GM19023 (cell line): ENCODE measurements around the gene SORCS2.
"Not testable (repeated sequence)": the region's sequence is repeated elsewhere in the genome, so short reads cannot be mapped to it uniquely, and the experiment has no call there.

Experiments
- ATAC-seq: cut with Tn5 transposase; IDR thresholded peaks from one replicate; pipeline ENCODE4 v1.9.1; 2021; ENCODE audit warnings: mild to moderate bottlenecking, moderate library complexity; ENCODE audit not compliant: unreplicated experiment

Gene SORCS2

DNA sequence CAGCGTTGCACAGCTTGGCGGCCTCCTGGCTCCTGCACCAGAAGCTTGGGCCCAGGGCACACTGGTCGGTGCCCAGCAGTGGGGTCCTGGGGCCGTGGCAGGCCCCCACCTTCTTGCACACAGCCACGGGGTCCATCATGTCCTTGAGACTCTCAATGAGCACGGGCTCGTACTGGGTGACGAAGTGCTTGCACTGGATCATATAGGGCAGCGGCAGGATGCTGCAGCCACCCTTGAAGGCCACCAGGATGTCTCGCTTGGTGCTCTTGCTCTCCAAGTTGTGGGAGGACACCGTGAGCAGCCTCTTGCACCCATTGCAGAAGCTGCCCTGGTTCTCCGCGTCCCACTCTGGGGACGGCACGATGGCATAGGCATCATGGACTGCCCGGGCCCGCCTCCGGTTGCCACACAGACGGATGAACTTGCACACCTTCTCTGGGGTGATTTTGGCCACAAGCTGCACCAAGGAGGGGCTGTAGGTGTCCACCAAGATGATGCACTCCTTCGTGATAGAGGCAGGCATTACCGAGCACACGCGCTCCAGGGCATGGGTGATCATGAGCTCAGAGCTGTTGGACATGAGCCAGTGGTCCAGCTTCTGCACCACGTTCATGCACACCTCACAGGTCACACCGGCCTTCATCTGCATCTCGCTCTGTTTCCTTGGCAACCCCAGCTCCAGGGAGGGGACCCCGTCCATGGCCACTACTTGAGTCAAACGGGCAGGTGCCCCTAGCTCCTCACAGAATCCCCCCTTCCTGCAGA lies 241.2 kb downstream of the SORCS2 start:
- ATAC-seq: no peak

DNA sequence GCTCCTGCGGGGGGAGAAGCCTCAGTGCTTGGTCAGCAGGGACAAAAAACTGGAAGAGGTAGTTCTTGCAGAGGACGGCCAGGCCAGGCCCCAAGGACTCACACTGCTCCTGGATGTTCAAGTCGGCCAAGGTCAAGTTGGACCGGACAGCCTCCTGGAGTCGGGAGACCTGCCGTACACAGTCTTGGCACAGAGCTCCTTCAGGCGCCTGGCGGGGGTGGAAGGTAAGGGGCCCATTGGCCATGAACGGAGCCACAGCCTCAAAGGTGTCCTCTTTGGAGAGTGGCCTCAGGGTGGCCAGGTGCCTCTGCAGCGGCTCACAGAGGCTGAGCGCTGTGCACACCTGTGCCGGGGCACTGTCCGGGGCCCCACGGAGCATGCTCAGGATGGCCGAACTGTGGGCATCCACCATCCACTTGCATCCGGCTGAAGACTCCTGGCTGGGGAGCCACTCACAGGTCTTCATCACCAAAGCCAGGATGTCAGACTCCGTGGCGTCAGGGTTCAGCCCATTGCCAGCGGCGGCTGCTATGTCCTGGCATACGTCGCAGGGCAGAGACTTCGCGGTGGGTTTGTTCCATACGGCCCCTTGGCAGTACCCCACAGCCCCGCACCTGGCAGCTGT lies 241.9 kb downstream of the SORCS2 start:
- ATAC-seq: no peak

DNA sequence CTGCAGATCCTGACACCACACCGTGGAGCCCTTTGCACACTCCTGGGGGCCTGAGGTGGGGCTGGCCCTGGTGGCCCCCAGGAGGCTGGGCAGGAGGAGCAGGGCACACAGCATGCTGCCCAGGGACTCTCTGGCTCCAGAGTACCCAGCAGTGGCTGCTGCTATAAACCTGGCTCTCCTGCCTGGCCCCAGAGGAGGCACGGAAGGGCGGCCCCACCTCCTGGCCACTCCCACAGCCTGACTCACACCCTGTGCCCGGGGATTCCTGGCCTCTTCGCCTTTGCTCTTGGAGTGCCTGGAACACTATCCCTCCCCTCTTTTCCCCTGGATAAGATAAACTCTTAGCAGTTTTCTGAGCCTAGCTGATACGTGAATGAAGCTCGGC lies 242.4 kb downstream of the SORCS2 start, which contains the start of gene PSAPL1:
PSAPL1 (minus strand) TSS at position 165 of the 385 bp plus-strand sequence; CDS start at position 114, 51 bp downstream.
- ATAC-seq: no peak

DNA sequence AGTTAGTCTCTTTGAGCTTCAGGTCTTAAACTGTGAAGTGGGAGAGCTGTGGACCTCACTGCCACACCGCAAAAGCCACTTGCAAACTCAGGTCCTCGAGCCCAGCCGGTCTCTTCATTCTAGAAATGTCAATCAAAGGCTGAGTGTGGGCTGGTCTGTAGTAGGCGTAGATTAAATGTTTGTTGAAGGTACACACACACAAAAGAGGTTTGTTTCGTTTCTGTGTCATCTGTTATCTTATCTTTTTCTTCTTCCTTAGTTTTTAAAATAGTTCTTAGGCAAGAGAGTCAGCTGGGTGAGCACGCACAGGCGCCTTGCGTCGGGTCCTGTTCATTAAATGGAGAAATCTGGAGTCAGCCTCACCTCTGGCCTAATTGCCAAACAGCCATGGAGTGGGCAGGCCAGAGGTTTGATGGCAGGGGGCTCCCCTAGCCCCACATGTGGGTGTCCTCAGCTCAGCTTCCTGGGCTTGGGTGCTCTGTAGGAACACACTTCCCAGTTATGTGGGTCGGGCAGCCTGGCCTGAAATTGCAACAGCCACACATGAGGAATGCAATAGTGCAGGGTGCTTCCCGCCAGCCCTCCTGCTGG lies 243.2 kb downstream of the SORCS2 start:
- ATAC-seq: no peak

DNA sequence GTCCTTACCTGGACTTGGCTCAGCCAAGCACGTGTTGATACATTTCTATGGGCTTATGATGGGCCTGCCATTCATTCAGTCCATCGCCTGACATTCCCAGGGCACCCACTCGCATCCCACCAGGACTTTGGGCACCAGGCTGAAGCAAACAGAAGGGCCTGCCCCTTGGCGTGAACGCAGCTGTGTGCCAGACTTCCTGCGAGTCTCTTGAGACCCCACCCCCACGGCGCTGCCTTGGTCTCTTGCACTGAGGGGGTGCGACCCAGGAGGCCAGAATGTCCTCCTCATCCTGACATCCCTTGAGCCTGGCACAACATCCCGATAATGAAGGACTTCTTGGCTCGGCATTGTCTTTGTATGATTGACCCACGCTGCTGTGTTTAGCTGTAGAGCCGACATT lies 243.9 kb downstream of the SORCS2 start:
- no peak for ATAC-seq

- no peak for ATAC-seq
These were observed 247.4 kb downstream of the SORCS2 start for GRCh38 chr4:7439699-7440098.

DNA sequence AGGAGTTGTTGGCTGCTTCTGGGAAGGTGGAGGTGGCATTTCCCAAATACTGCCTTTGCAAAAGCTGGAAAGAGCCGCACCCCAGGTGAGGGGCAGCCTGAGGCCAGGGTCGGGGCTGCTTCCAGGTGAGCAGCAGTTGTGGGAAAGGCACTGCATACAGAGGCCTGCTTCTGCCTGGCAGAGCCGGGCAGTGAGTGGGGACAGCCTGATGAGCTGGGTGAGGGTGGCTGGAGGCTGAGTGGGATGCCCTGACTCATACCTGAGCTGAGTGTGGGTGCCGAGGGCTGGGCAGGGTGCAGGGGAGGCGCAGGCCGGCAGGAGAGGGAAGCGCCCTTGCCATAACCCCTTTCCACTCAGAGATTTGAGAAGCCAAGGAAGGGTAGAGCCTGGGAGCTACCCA lies 248.9 kb downstream of the SORCS2 start:
- ATAC-seq: no peak

DNA sequence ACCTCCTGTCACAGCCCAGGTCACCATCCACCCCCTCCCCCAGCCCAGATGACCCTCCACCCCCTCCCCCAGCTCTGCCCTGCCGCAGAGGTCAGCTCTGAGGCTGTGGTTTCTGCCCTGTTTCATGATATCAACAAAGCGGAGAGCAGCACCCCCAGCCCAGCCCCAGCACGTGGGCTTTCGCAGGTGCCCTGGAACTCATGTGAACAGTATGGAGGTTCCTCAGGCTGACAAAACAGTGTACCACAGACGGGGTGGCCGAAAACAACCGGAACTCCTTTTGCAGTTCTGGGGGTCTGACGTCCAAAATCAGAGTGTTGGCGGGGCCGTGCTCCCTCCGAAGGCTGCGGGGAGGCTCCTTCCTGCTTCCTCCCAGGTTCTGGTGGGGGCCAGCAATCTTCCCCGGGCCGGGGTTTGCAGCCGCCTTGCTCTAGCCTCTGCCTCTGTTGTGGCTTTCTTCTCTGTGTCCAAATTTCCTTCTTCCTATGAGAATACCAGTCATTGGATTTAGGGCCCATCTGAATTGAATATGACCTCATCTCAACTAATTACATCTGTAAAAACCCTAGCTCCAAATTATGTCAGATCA lies 250.3 kb downstream of the SORCS2 start:
- no peak for ATAC-seq

DNA sequence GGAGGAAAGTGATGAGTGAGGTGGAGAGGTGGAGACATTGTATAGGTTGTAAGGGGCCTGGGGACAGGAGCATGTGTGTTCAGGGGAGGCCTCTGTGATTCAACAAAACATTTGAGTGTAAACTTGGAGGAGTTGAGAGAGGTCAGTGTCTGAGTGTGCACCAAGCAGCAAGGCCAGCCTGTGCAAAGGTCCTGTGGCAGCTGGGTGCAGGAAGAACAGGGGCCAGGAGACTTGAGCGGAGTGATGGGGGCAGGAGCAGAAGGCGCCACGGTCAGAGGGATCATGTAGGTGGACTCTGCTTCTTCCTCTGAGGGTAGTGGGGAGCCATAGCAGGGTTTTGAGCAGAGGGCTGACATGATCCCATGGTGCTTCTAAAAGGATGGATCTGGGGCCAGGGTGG lies 252.0 kb downstream of the SORCS2 start:
- ATAC-seq: no peak

GRCh38 chr4:7444731-7445130 lies 252.4 kb downstream of the SORCS2 start:
- no peak for ATAC-seq

DNA sequence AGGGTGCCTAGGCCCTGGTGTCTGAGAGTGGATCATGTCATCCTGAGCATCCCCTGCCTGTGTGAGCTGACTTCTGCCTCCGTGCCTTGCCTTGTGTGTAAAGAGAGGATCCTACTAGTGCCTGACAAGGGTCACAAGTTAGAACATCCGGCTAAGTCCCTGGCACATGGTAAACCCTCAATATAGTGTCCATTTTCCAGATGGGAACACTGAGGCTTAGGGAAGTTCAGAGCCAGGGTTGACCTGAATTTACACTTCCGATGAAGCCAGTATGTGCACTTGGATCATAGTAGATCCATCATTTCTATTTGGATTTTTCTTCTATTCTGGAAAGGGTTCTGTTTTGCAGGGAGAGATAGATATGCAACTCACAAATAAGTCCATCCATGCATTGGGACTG lies 254.9 kb downstream of the SORCS2 start:
- no peak for ATAC-seq

GRCh38 chr4:7448036-7448435 lies 255.7 kb downstream of the SORCS2 start:
- ATAC-seq: no peak

GRCh38 chr4:7450775-7451433 lies 258.6 kb downstream of the SORCS2 start:
- ATAC-seq: no peak

GRCh38 chr4:7451434-7451789 lies 259.1 kb downstream of the SORCS2 start:
- no peak for ATAC-seq

GRCh38 chr4:7451800-7452199 lies 259.5 kb downstream of the SORCS2 start:
- no peak for ATAC-seq

DNA sequence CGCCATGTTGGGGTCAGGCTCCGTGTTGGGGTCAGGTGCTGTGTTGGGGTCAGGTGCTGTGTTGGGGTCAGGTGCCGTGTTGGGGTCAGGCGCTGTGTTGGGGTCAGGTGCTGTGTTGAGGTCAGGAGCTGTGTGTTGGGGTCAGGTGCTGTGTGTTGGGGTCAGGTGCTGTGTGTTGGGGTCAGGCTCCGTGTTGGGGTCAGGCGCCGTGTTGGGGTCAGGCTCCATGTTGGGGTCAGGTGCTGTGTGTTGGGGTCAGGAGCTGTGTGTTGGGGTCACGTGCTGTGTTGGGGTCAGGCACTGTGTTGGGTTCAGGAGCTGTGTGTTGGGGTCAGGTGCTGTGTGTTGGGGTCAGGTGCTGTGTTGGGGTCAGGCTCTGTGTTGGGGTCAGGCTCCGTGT lies 260.5 kb downstream of the SORCS2 start:
- ATAC-seq: not testable (repeated sequence)

DNA sequence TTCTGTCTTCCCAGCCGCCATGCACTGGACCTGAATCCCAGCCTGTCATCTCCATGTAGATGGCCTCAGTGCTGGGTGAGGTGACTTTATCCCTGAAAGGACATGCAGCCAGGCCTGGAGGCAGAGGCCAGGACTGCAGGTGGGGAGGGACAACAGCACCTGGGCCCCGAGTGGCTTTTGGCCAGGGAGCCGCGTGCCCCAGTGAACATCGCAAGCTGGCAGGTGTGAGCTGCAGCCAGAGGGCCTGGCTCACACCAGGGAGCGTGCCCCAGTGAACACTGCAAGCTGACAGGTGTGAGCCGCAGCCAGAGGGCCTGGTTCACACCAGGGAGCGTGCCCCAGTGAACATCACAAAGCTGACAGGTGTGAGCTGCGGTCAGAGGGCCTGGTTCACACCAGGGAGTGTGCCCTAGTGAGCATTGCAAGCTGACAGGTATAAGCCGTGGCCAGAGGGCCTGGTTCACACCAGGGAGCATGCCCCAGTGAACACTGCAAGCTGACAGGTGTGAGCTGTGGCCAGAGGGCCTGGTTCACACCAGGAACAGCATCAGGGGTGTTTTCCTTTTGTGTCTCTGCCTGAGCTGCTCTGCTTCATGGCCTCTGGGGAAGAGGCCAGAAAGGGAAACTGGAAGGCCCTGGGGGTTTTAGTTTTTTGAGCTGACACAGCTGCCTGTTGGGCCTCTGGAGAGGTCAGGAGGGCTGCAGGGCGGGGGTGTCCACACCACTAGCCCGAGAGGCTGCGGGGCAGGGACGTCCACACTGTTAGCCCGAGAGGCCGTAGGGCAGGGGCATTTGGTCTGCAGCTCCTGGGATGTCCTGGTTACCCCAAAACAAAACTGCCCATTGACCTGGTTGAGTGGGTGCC lies 265.1 kb downstream of the SORCS2 start:
- no peak for ATAC-seq

GRCh38 chr4:7458066-7458425 lies 265.7 kb downstream of the SORCS2 start:
- no peak for ATAC-seq

DNA sequence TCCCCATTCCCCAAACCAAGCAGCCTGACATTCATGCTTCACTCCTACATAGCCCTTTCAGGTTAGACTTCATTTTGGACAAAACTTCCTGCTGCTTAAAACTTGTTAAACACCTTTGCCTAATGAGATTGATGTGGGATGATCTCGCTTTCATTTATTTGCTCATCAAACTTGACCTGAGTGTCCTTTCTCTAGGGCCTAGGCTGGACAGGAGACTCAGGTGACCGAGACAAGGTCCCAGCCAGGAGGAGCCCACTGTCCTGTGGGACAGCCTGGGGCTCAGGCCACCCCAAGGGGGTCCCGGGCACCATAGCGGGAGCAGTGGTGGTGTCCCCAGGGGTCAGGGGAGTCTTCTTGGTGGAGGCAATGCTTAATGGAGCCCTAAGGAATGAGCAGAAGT lies 266.1 kb downstream of the SORCS2 start:
- no peak for ATAC-seq

DNA sequence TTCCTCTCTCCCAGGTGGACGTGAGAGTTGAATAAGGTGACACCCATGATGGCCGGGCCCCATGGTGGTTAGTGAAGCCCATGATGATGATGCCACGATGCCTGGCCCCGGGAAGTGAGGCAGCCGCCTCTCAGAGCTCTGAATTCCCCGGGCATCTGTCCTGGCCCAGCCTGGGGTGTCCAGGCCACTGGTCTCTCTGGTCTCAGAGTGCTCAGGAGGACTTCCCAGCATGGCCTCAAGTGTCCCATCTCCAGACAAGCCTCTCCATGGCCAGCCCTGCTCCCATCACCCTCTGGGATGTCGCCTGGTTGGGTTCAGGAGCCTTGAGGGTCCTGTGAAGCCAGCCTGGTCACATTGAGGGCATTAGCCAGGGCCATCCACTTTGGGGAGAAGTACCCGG lies 267.1 kb downstream of the SORCS2 start:
- ATAC-seq: no peak

DNA sequence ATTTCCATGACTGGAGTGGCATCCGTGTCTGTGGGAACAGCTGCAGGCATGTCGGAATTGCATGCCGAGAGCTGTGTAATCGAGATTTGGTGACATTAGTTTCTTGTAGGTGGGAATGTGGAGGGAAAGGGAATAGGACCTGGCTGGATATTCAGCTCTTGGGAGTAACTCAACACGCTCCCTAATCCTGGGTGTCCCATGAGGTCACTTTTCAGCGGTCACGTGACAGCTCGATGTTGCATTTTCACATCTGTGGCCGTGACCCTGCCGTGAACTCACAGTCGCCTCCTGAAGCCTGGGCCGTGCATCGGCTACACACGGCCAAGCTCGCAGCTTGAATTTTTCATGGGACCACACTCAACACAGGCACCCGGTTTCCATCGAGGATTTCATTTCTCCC lies 268.2 kb downstream of the SORCS2 start:
- ATAC-seq: no peak
